Hepatocyte (in vitro differentiated cells): ENCODE data around the gene FGGY. TPM values are rescaled to one million over a fixed set of nuclear protein-coding genes. Genes with fewer than 3 reads are reported as not detected.
A peak's percentile ranks its signal among the peaks of the same experiment; 100 is the strongest.

Experiments
- DNase-seq: peaks from one replicate; pipeline ENCODE4 v3.0.0-alpha.2; 2016; ENCODE audit warnings: low spot score
- H2AFZ ChIP-seq: fragments of 200-600 bp; sonication (generic); 2 replicates; pipeline ENCODE4 v1.6.0; 2016; ENCODE audit warnings: antibody characterized with exemption, mild to moderate bottlenecking
- H3K27ac ChIP-seq: fragments of 200-600 bp; sonication (generic); 2 replicates; pipeline ENCODE4 v1.5.1; 2016; ENCODE audit warnings: mild to moderate bottlenecking
- H3K27me3 ChIP-seq: fragments of 200-600 bp; sonication (generic); 2 replicates; pipeline ENCODE4 v1.6.1; 2016
- H3K36me3 ChIP-seq: fragments of 200-600 bp; sonication (generic); replicated peaks from 2 replicates; pipeline ENCODE4 v1.5.1; 2016; ENCODE audit warnings: low read depth; ENCODE audit not compliant: insufficient read depth
- H3K4me1 ChIP-seq: fragments of 200-600 bp; sonication (generic); 2 replicates; pipeline ENCODE4 v1.5.1; 2016; ENCODE audit warnings: mild to moderate bottlenecking, moderate library complexity; ENCODE audit not compliant: insufficient read depth
- H3K4me2 ChIP-seq: fragments of 200-600 bp; sonication (generic); 2 replicates; pipeline ENCODE4 v1.6.0; 2016
- H3K4me3 ChIP-seq: fragments of 200-600 bp; sonication (generic); 2 replicates; pipeline ENCODE4 v1.5.1; 2016; ENCODE audit warnings: mild to moderate bottlenecking
- H3K79me2 ChIP-seq: fragments of 200-600 bp; sonication (generic); 2 replicates; pipeline ENCODE4 v1.6.0; 2017; ENCODE audit warnings: mild to moderate bottlenecking
- H3K9me2 ChIP-seq: fragments of 200-600 bp; sonication (generic); replicated peaks from 2 replicates; pipeline ENCODE4 v1.6.0; 2017; ENCODE audit warnings: mild to moderate bottlenecking; ENCODE audit not compliant: insufficient read depth
- H3K9me3 ChIP-seq: fragments of 200-600 bp; sonication (generic); 2 replicates; pipeline ENCODE4 v1.5.1; 2016; ENCODE audit warnings: low read depth, mild to moderate bottlenecking
- H4K20me1 ChIP-seq: fragments of 200-600 bp; sonication (generic); 2 replicates; pipeline ENCODE4 v1.6.0; 2016; ENCODE audit warnings: mild to moderate bottlenecking; ENCODE audit not compliant: insufficient read depth, poor library complexity, severe bottlenecking
- CTCF ChIP-seq: fragments of 200-600 bp; sonication (generic); IDR thresholded peaks from 2 replicates; pipeline ENCODE4 v1.5.1; 2016; ENCODE audit warnings: antibody characterized with exemption, mild to moderate bottlenecking; ENCODE audit not compliant: poor library complexity
- EZH2 ChIP-seq: fragments of 200-600 bp; sonication (generic); IDR thresholded peaks from 2 replicates; pipeline ENCODE4 v1.6.1; 2016; ENCODE audit warnings: antibody characterized with exemption, mild to moderate bottlenecking, borderline replicate concordance
- EZH2phosphoT487 ChIP-seq: fragments of 200-600 bp; sonication (generic); IDR thresholded peaks from one replicate; pipeline ENCODE4 v1.6.1; 2018; ENCODE audit warnings: antibody characterized with exemption, mild to moderate bottlenecking, low read depth, moderate library complexity; ENCODE audit not compliant: unreplicated experiment, severe bottlenecking
- whole genome bisulfite sequencing: methylation state at CpG from one replicate; pipeline ENCODE4 v1.1.6; 2016; ENCODE audit warnings: low lambda C conversion rate; ENCODE audit errors: missing lambda C conversion rate; 5-methylcytosine and 5-hydroxymethylcytosine counted together
- polyA plus RNA-seq: library from polyadenylated mRNA; unstranded; fragments of >200 nt; fragmentation: Nextera tagmentation; extraction: Ambion mirVana; gene quantifications from 2 replicates; pipeline ENCODE4 v1.2.1, GENCODE V29; 2016
- total RNA-seq: library from RNA; depleted of rRNA; stranded (reverse); fragments of >200 nt; gene quantifications from 2 replicates; pipeline ENCODE4 v1.2.3, GENCODE V29; 2014

The FGGY gene
- total and polyA plus RNA-seq, 2 experiments from 2014 or later, result 18.0 to 20.6 TPM

- no peaks in the 10 kb centered on the region for H3K9me3 ChIP-seq
- H3K4me2 ChIP-seq, result peak overlapping the region; percentile 38
- H3K27ac ChIP-seq, result peak overlapping the region; percentile 80
- no peaks in the 10 kb centered on the region for H3K79me2 ChIP-seq
- H3K4me3 ChIP-seq, result no peak overlapping the region
- TF ChIP-seq EZH2 (no peak), EZH2phosphoT487 (no peak), CTCF (no peak)
- H3K27me3 ChIP-seq, result no peaks in the 10 kb centered on the region
- peak; percentile 34 for DNase-seq
- H2AFZ ChIP-seq, result no peak overlapping the region
- H3K36me3 ChIP-seq, result no peaks in the 10 kb centered on the region
- no peaks in the 10 kb centered on the region for H3K9me2 ChIP-seq
- 76% methylated on average over 5 of the region's 5 CpGs for WGBS
- peaks cover 28% of the 10 kb centered on the region for H3K4me1 ChIP-seq
- H4K20me1 ChIP-seq, result no peaks in the 10 kb centered on the region
These were observed 202.5 kb downstream of the FGGY start for GRCh38 chr1:59499273-59499942.

- DNase-seq, result peak; percentile 34
- Histone ChIP-seq H3K4me1 (peaks cover 28% of the 10 kb centered on the region), H2AFZ (no peak overlapping the region), H3K79me2 (no peaks in the 10 kb centered on the region), H3K27me3 (no peaks in the 10 kb centered on the region), H4K20me1 (no peaks in the 10 kb centered on the region), H3K4me2 (peak overlapping the region; percentile 38), H3K4me3 (no peak overlapping the region), H3K9me2 (no peaks in the 10 kb centered on the region), H3K27ac (peak overlapping the region; percentile 80), H3K9me3 (no peaks in the 10 kb centered on the region), H3K36me3 (no peaks in the 10 kb centered on the region)
- no peak for TF ChIP-seq EZH2phosphoT487
- TF ChIP-seq EZH2, result no peak
- no peak for TF ChIP-seq CTCF
- 38% methylated on average over 4 of the region's 4 CpGs for WGBS
These were observed 203.2 kb downstream of the FGGY start for GRCh38 chr1:59499943-59500569.

- Histone ChIP-seq H2AFZ (no peak overlapping the region), H3K27ac (peak overlapping the region; percentile 80), H3K79me2 (no peaks in the 10 kb centered on the region), H4K20me1 (no peaks in the 10 kb centered on the region), H3K4me2 (no peak overlapping the region), H3K9me3 (no peaks in the 10 kb centered on the region), H3K27me3 (no peaks in the 10 kb centered on the region), H3K9me2 (no peaks in the 10 kb centered on the region), H3K4me1 (peaks cover 28% of the 10 kb centered on the region), H3K4me3 (no peak overlapping the region), H3K36me3 (no peaks in the 10 kb centered on the region)
- 60% methylated on average over 4 of the region's 4 CpGs for WGBS
- DNase-seq, result no peak
- TF ChIP-seq CTCF (no peak), EZH2phosphoT487 (no peak)
These were observed 204.3 kb downstream of the FGGY start for GRCh38 chr1:59500950-59501742.
